NCI-H128 (cell line): ENCODE results near the gene TRPC1.
"Not testable (repeated sequence)": the region's sequence is repeated elsewhere in the genome, so short reads cannot be mapped to it uniquely, and the experiment has no call there.

Experiments
- DNase-seq: peaks from one replicate; lab custom pipeline; 2025; ENCODE audit not compliant: unreplicated experiment; lab: John Stamatoyannopoulos, UW

Gene TRPC1

GRCh38 chr3:142752605-142753004, 28.8 kb downstream of the TRPC1 start:
- DNase-seq, result not testable (repeated sequence)

- no peak for DNase-seq
These were observed 30.7 kb downstream of the TRPC1 start for GRCh38 chr3:142754494-142754893.

GRCh38 chr3:142768338-142768737, 44.5 kb downstream of the TRPC1 start:
- no peak for DNase-seq

- DNase-seq, result no peak
These were observed 54.1 kb downstream of the TRPC1 start for GRCh38 chr3:142777927-142778326.

GRCh38 chr3:142778541-142778940, 54.7 kb downstream of the TRPC1 start:
- DNase-seq, result no peak

- no peak for DNase-seq
These were observed 55.8 kb downstream of the TRPC1 start for GRCh38 chr3:142779591-142779990.

- DNase-seq, result no peak
These were observed 58.8 kb downstream of the TRPC1 start for GRCh38 chr3:142782616-142783015.

- no peak for DNase-seq
These were observed 60.4 kb downstream of the TRPC1 start for GRCh38 chr3:142784228-142784627.

GRCh38 chr3:142785996-142786395, 62.2 kb downstream of the TRPC1 start:
- no peak for DNase-seq

- DNase-seq, result no peak
These were observed 63.9 kb downstream of the TRPC1 start for GRCh38 chr3:142787719-142788118.

GRCh38 chr3:142794508-142794907, 70.7 kb downstream of the TRPC1 start:
- no peak for DNase-seq

GRCh38 chr3:142795332-142795731, 71.5 kb downstream of the TRPC1 start:
- no peak for DNase-seq

- no peak for DNase-seq
These were observed 73.0 kb downstream of the TRPC1 start for GRCh38 chr3:142796823-142797222.

- no peak for DNase-seq
These were observed 77.9 kb downstream of the TRPC1 start for GRCh38 chr3:142801746-142802145.

- no peak for DNase-seq
These were observed 79.1 kb downstream of the TRPC1 start for GRCh38 chr3:142802891-142803290.

GRCh38 chr3:142808103-142808917, 84.5 kb downstream of the TRPC1 start:
- no peak for DNase-seq

GRCh38 chr3:142809259-142809658, 85.4 kb downstream of the TRPC1 start:
- DNase-seq, result no peak

GRCh38 chr3:142815803-142816202, 92.0 kb downstream of the TRPC1 start:
- no peak for DNase-seq

- no peak for DNase-seq
These were observed 93.5 kb downstream of the TRPC1 start for GRCh38 chr3:142817356-142817755.

GRCh38 chr3:142817897-142818296, 94.1 kb downstream of the TRPC1 start:
- DNase-seq, result no peak

GRCh38 chr3:142818651-142819050, 94.8 kb downstream of the TRPC1 start:
- DNase-seq, result no peak

GRCh38 chr3:142819179-142819578, 95.3 kb downstream of the TRPC1 start:
- no peak for DNase-seq

GRCh38 chr3:142828703-142829305, 105.0 kb downstream of the TRPC1 start:
- peak; percentile 72 for DNase-seq
